HG03457 (cell line): ENCODE results near the gene DEFB114.

Experiments used
- ATAC-seq: cut with Tn5 transposase; IDR thresholded peaks from one replicate; pipeline ENCODE4 v1.9.1; 2021; ENCODE audit warnings: moderate number of reproducible peaks; ENCODE audit not compliant: unreplicated experiment

The DEFB114 gene

DNA sequence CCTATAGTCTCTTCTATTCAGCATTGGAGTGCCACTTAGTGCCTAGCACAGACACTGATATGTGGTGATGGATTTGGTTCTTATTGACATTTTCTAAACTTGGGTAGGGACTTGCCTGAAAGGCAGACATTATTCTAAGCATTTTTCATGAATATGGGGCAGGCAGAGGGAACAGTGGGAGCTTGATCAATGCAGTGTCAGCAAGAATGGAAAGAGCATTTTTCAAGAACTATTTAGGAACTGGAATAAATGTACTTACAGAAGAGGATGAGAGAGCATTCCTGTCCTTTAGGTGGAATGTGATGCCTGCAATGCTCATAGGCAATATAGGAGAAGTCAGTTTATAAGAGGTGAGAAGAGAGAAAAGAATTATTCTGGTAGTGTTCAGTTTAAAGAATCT, 26.2 kb downstream of the DEFB114 start:
- no peak for ATAC-seq

DNA sequence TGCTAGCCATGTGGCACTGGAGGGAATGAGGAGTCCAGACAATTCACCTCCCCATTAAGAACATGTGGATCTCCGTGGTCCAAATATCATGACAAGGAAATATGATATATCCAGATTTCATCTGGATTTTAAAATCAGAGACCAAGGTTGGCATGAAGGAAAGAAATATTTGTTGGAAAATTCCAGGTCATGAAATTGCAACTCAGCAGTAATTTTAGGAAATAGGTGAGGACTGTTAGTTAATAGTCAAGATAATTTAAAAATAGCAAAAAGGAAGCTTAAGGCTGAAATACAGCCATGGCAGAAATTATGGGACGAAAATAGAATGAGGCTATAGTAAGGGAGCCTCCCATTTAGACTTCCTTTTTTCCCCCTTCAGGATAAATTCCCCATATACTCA, 26.9 kb downstream of the DEFB114 start:
- no peak for ATAC-seq

DNA sequence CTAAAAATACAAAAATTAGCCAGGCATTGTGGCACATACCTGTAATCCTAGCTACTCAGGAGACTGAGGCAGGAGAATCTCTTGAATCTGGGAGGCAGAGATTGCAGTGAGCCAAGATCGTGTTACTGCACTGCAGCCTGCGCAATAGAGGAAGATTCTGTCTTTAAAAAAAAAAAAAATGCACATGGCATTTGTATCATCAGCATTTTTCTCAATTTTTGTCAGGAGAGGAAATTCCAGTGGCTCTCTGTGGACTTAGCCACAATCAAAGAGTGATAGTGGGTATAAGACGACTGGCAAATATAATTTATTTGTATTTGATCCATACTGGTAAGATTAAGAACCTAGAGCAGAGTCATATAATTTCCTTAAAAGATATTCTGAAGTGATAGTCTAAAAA, 28.6 kb downstream of the DEFB114 start:
- no peak for ATAC-seq

DNA sequence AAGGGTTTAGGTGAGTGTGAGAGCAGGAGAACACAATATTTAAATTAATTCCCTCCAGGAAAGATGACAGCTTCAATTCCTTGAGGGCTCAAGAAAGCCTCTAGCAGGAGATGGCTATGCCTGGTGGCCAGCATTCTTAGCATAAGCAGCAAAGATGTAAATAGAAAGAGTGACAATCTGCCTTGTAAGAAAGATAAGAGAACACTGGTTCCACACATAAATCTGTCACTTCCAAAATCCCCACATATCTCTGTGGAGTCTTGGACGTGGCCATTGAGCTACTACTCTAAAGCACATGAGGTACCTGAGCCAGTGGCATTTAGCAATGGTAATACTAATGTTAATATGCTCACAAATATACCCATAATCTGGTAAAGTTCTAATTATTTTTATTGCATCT, 29.2 kb downstream of the DEFB114 start:
- no peak for ATAC-seq

DNA sequence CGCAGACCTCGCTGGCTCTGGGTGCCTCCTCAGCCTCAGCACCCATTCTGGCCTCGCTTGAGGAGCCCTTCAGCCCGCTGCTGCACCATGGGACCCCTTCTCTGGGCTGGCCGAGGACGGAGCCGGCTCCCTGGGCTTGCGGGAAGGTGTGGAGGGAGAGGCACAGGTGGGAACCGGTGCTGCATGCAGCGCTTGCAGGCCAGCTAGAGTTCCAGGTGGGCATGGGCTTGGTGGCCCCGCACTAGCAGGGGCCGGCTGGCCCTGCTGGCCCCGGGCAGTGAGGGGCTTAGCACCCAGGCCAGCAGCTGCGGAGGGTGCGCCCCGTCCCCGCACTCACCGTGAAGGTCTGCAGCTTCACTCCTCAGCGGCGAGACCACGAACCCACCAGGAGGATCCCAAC, 30.4 kb downstream of the DEFB114 start:
- no peak for ATAC-seq

DNA sequence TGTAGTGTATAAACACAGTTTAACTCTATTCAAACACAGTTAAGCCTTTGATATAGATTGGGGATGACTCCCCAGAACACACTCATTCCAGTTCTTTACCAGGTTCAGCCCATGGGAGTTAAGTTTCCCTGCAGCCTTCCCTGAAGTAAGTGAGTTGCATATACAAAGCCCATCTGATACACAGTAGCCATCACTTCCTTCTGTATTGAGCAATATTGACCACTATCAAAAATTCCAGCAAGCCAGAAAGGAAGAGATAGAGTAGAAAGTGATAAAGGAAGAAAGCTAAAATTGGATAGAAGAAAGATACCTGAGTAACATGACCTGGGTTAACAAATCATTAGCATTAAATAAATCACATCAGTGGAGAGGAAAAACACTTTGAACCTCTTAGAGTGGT, 34.6 kb downstream of the DEFB114 start:
- no peak for ATAC-seq

DNA sequence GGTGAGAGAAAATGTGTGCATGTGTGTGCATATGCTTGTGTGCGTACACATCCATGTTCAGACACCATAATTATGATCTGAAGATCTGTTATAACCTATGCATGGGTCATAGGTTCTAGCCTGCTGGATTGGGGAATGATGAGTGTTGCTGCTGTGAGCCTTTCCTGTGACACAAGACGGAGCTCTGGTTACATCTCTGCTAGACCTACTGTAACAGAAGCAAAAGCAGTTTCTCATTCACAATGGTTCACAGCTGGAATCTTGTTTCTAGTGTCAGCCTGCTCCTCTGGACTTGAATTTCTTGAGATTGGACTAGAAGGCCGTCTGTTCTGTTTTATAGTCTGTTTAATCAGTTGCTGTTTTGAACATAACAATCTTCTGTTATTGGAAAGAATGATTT, 40.1 kb downstream of the DEFB114 start:
- no peak for ATAC-seq

DNA sequence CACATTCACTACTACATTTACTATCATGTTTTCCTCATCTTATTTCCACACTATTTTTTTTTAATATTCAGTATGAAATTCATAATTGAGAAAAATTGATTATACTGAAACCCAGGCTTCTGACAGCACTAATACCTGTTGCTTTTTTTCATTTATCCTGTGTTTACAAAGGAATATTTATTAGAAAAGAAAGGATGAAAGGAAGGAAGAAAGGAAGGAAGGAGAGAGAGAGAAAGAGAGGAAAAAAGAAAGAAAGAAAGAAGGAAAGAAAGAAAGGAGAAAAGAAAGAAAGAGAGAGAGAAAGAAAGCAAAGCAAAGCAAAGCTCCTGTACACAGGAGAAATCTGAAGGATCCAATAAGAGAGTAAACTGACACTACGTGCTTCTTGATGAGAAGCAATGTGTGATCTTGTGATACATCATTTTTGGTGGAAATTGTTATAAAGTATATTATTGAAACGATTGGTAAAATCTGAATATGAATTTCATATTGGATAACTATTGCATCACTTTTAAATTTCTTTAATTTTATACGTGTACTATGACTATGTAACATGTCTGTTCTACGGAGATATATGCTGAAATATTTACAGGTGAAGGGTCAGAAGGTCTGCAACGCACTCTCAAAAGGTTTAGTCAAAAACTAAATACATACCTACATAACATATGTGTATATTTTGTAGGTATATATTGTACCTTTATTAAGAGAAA, 43.9 kb downstream of the DEFB114 start:
- no peak for ATAC-seq

DNA sequence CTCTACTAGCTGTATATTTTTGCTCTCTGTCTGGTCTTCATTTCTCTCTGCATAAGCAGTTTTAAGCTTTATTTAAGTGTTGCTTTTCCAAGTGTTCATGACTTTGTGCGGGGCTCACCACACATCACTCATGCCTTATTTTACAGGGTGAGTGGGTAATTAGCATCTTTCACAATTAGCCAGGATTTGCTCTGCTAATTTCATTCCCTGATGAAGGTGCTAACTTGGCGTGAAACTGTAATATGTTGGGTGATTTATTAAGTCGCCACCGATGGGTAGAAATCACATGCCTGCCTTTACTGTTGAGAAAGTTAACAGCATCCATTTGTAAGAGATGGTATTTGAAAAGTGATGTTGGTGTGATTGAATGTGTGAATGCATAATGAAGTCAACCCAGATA, 44.7 kb downstream of the DEFB114 start:
- ATAC-seq: no peak

DNA sequence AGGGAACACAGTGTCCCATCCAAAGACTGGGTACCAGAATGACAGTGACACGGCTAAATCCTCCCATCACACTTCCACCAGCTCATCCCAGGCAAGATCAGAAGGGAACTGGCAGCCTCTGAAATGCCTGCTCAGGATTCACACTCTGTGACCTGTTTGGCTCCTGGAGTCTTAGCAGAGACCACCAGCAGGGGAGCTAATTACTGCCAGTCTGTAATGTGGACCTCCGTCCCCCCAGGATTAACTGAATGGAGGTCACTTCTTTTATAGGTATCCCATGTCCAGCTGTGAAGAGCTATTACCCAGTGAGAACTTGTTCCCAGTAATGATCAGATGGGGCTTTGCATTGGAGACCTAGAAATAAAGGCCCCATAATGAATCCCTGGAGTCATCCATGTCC, 45.2 kb downstream of the DEFB114 start:
- ATAC-seq: no peak

DNA sequence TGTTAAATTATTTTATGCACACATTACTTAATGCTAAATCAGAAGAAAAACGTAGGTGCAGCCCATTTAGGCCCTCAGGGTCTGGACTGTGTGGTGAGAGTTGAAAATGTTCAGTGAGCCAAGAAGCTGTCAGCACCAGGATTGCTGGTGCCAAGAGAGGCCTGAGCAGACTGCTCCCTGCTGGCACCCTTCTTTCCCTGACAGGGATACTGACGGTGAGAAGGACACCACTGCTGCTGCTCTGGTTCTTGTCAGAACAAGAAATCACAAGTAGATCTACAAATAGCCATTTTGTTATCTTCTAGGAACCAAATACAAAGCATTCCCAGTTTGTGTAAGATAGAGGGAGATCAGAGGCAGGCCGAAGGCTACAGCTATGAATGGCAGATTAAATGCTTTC, 48.9 kb downstream of the DEFB114 start:
- ATAC-seq: no peak

DNA sequence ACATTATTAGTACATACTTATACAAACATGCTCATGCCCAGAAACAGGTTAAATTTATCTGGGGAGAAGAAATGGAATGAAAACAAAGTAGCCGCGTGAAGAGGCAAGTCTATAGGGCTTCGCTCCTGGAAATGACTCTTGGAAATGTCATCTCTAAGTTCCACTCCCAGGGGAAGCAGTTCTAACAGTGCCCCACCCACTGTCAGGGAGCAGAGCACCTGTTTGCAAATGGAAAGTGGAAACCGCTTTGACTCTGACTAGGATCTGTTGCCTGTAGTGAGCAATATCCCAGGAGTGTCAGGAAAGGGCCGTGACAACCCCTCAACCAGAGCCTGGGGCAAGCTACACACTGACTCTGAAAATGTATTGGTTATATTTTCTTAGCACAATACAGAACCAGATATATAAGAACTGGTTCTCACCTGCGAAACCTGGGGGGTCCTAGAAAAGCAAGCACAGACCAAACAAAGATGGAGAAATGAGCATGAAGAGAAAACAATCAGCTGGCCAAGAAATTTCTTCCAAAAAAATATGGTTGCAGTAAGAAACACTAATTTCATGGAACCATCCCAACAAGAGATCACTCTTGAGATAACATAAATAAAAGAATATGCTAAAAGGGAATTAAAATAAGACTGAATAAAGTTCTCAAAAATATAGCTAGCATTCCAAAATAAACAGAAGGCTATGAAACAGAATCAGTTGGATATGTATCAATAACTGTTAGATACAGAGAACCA, 50.2 kb downstream of the DEFB114 start:
- no peak for ATAC-seq

DNA sequence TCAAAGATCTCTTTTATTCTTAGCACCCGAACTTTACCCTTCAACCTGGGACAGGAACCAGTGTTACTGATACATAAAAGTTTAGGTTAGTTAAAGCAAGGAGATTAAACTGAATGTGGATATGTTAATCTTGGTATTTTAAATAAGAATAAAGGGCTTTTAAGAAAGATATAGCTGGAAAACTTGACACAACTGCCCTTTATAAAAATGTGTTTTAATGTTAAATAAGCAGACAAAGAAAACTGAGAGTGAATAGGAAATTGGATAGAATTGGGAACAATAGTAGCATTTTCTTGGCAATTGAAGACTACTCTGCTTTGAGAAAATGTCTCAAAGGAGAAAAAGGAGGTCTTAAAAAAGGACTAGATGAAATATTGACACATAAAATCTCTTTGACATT, 51.8 kb downstream of the DEFB114 start:
- ATAC-seq: no peak

DNA sequence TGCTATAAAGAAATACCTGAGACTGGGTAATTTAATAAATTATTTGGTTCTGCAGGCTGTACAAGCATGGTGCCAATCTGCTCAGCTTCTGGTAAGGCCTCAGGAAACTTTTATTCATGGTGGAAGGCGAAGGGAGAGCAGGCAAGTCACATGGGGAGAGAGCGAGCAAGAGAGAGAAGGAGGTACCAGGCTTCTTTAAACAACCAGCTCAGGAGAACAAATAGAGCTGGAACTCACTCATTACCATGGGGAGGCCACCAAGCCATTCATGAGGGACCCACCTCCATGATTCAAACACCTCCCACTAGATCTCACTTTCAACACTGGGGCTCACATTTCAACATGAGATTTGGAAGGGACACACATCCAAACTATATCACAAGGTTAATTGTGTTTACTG, 52.7 kb downstream of the DEFB114 start:
- ATAC-seq: no peak
